ENCODE data around the gene HERPUD1.
"Not testable (repeated sequence)": the region's sequence is repeated elsewhere in the genome, so short reads cannot be mapped to it uniquely, and the experiment has no call there.

HERPUD1 gene

GRCh38 chr16:56911771-56912571, 20.0 kb upstream of the HERPUD1 start:
- DNase-seq = no peak

DNA sequence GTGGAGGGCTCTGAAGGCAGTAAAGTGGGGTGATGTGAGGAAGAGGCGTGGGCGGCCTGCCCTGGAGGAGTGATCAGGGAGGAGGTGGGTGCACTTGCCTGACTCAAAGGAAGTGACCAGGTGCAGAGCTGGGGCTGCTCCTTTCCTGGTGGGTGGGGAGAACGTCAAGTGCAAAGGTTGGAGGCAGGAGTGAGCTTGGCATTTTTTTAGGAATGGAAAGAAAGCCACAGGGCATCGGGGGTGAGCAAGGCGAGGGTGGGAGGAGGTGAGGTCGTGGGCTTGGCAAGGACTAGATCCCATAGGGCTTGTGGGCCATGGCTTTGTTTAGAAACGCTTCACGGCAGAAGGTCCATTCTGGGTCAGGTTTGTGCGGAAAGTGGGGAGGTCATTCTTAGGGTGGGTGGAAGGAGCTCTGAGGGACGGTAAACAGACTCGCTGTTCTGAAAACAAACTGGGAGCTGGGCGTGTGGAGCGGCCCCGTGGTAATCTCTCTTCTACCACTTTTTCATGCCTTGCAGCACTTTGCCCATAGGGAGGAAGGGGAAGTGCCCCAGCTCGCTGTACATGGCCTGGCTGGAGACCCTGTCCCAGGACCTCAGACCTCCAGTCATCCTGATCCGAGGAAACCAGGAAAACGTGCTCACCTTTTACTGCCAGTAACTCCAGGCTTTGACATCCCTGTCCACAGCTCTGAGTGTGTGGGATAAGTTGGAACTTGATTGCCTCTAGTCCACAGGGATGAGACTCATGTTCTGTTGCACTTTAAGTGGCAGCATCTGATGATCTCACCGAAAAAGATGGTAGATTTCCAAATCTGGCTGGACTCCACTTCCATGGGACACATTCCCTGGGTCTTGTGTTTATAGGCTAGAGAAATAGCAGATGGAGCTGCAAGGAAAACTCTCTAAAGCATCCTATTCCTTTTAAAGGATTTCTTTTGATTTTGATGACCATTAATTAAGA, 18.9 kb upstream of the HERPUD1 start:
- no peak for DNase-seq

GRCh38 chr16:56914896-56915295, 17.0 kb upstream of the HERPUD1 start:
- no peak for DNase-seq

DNA sequence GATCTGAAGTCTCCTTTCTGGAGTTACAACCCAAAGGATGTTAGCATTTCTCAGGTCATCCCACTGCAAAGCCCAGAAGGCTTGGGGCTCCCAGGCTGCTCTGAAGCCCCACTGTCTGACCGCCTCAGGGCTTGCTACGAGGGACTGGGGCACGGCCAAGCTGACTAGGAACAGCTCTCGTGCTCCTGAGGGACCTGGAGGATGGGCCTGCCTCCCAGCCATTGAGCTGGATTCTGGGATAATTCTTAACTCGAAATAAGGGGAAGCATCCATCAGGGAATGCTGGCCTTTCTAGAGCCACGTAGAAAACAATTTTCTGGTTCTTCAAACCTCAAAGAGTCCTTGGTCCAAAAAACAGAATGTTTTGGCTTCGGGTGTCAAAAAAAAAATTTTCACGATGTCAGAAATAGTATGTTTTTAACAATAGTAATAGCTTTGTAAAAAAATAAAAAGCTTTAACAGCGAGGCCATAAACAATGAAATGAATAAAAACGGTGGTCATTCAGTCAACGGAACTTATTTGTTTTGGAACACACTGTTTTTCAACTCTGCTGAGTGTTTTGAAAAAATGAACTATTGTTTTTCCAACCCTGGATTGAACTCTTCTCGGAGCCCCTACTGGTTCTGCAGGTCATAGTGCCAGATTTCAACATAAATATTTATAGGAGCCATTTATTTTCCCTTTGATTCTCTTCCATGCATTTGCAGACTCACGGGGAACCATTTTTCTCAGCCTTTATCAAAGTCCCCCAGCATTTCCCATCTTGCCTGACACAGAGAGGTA, 16.4 kb upstream of the HERPUD1 start:
- DNase-seq = no peak

DNA sequence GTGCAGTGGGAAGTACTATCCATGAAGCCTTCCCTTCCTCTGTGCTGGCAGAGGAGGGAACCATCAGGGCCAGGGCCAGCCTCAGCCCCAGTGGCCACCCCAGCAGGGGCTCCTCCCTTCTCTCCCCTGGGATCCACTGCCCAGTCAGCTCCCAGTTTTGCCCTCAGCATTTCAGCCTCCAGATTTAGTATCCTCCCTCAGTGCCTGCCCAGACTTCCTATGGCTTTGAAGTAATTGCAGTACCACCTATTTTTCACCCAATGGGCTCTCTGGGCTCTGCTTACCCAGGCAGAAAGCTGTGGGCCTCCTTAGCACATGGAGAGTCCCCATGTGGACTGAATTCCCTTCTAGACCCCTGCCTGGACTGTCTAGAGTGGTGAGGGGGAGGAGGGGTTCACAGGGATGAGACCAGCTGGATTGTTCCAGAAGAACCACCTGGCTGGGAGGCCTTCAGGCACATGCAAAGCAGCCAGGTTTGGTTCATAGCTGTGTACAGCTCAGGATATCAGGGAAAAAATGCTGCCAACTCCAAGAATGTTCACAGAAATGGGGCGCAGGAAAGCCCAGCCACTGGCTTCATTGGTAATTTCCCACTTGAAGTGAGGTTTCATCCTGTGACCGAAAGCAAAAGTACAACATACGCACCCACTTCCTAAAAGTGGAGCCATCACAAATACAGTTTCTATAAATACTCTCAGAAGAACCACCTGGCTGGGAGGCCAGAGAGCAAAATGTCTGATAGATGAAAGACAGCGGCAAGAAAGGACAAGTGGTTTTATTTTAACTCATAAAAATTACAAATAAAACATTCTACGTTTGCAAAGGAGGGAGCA, 15.2 kb upstream of the HERPUD1 start:
- DNase-seq = no peak

GRCh38 chr16:56918467-56919012, 13.4 kb upstream of the HERPUD1 start:
- DNase-seq = no peak

- no peak for DNase-seq
Measured at GRCh38 chr16:56919099-56919800, 12.7 kb upstream of the HERPUD1 start.

- no peak for DNase-seq
Measured at GRCh38 chr16:56921571-56921970, 10.4 kb upstream of the HERPUD1 start.

DNA sequence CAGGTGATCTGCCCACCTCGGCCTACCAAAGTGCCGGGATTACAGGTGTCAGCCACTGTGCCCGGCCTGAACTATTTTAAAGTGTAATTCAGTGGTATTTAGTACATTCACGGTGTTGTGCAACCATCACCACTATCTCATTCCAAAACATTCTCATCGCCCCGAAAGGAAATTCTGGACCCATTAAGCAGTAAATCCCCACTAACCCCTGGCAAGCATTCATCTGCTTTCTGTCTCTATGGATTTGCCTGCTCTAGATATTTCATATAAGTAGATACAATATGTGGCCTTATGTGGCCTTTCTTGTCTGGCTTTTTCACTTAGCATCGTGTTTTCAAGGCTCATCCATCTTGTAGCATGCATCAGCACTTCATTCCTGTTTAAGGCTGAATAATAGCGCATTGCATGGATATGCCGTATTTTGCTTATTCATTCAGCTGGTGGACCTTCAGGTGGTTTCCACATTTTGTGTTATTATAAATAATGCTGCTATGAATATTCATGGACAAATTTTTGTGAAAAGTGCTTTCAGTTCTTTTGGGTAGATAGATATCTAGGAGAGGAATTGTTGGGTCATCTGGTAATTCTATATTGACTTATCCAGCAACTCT, 8.4 kb upstream of the HERPUD1 start:
- DNase-seq = no peak

GRCh38 chr16:56927471-56927870, 4.5 kb upstream of the HERPUD1 start:
- DNase-seq = no peak

- no peak for DNase-seq
Measured at GRCh38 chr16:56929639-56930038, 2.3 kb upstream of the HERPUD1 start.

DNA sequence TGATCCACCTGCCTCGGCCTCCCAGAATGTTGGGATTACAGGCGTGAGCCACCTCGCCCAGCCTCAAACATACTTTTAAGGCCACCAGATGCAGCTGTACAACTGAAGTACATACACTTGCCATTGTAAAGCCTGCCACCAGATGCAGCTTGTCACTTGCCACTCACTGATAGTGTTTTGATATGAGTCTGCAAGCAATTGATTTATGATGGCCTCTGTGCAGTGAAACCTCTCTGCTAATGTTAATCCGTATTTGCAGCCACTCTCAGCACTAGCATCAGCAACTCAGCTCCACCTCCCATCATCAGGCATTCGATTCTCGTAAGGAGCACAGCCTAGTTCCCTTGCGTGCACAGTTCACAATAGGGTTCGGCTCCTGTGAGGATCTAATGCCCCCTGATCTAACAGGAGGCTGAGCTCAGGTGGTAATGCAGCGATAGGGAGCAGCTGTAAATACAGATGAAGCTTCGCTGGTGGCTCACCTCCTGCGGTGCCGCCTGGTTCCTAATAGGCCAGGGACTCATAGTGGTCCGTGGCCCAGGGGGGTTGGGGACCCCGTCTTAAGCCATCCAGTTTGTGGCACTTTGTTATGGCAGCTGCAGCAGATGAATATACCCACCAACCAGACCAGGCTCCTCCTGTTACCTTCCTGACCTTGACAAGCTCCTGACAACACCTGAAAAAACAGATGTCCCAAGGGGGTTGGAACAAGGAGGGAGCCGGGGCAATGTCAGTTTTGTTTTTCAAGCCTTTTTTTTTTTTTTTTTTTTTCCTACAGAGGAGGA, 1.3 kb upstream of the HERPUD1 start:
- DNase-seq = peak; percentile 86

DNA sequence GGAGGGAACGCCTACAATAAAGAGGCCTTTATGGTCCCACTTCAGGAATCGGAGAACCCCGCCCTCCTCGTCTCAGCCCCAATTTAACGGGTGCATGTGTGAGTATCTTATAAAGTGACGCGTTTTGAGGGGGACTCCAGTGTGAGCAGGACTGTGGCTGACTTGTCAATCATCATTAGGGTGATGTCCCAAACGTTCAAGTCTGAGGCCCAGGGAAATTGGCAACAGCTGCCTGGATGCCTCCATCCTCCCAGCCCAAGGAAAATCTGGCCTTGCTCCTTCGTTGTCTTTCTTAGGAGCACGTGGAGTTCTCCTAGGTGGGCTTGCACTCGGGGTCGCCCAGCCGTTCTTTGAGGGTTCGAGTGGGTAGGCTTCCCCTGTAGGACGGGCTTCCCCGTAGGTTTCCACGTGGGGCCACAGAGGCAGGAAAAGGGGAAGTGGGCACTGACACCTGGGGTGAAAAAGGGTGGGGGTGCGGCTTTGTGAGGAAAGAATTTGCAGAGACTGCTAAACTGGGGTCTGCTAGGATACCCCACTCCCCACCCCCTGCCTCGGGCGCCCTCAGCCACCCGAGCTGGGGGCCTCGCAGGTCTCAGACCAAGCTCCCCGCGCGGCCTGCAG, 561 bp upstream of the HERPUD1 start:
- DNase-seq = no peak

DNA sequence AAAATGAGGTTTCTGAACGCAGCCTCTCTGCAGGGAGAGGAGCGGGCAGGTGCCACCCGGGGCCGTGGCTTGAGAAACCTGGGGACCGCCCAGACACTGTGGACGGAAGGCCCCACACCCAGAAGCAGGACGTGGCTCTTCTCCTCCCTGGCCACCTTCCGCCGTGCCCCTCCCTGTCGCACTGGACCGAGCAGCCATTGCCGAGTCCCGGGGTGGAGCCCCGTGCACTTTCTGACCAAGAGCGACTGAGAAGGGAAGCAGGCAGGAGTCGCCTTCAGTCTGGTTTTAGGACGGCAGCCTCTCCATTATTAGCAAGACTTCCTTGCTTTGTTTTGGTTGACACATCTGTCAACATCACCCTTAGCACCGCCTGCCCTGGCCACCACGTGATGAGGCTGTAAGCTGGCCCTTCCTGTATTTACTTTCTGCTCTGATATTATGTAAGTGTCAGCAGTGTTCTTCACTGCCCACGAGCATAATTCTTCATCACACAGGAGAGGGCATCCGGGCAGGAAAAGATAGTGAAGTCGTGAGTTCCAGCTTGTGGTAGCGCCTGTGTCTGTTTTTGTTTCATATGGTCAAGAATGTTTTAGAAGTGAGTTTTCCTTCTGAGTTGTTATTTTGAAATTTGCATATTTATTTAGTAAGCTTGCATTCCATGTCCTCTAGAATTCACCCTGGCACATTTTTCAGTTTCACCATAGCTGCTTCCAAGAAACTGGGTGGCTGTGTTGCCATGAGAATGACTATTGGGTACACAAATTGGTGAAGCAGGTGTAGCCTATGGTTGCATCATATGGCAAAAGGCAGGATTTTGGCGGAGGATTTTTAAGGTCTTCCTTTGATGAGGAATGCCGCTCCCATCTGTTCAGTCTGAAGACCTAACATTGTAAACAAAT, 1.0 kb downstream of the HERPUD1 start:
- DNase-seq = no peak

GRCh38 chr16:56933828-56934598, 2.1 kb downstream of the HERPUD1 start:
- no peak for DNase-seq

DNA sequence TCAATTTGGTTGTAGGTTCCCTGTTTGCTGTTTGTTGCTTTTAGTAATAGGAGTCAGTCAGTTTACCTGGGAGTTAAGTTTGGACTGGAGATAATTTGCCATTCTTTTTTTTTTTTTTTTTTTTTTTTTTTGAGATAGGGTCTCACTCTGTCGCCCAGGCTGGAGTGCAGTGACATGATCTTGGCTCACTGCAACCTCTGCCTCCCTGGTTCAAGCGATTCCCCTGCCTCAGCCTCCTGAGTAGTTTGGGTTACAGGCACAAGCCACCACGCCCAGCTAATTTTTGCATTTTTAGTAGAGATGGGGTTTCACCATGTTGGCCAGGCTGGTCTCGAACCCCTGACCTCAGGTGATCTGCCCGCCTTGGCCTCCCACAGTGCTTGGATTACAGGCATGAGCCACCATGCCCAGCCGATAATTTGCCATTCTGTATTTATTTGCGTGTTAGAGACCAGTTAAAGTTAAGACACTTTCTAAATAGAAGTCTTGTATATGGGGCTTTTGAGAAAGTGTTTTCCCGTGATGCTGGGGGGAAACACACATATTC, 2.7 kb downstream of the HERPUD1 start:
- not testable (repeated sequence) for DNase-seq

DNA sequence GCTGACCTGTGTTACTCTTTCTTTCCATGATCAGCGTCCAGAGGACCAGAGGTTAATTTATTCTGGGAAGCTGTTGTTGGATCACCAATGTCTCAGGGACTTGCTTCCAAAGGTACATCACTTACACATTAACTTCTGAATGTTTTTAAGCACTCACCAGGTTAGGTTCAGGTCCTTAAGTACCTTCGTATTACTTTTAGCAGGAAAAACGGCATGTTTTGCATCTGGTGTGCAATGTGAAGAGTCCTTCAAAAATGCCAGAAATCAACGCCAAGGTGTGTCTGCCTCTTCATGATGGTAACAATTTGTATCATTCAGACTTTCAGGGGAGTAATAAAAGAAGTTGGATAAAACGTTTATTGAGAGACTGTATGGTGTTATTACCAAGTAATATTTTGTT, 3.3 kb downstream of the HERPUD1 start:
- no peak for DNase-seq
